Activated CD8-positive, alpha-beta memory T cell treated with anti-CD3 and anti-CD28 coated beads for 24 hours (primary cell): ENCODE results near the gene PYGO2.
"Not testable (repeated sequence)": the region's sequence is repeated elsewhere in the genome, so short reads cannot be mapped to it uniquely, and the experiment has no call there.

ENCODE experiments used
- DNase-seq: peaks from one replicate; pipeline ENCODE4 v3.0.0-alpha.2; 2020

The PYGO2 gene

DNA sequence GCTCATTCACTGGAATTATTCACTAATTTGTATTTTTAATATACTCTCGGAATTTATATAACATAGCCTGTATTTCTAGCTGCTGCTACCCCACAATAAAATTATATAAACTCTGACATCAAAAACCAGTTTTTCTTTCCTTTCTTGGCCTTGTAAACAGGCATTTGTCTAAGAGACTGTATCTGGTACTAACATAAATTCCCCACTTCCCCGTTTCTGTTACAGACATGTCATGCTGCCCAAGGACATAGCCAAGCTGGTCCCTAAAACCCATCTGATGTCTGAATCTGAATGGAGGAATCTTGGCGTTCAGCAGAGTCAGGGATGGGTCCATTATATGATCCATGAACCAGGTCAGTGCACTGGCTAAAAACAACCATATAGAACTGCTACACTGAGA lies 16.2 kb upstream of the PYGO2 start:
- not testable (repeated sequence) for DNase-seq

- DNase-seq, result peak; percentile 89
Observed at GRCh38 chr1:154975409-154976059, 14.0 kb upstream of the PYGO2 start.

DNA sequence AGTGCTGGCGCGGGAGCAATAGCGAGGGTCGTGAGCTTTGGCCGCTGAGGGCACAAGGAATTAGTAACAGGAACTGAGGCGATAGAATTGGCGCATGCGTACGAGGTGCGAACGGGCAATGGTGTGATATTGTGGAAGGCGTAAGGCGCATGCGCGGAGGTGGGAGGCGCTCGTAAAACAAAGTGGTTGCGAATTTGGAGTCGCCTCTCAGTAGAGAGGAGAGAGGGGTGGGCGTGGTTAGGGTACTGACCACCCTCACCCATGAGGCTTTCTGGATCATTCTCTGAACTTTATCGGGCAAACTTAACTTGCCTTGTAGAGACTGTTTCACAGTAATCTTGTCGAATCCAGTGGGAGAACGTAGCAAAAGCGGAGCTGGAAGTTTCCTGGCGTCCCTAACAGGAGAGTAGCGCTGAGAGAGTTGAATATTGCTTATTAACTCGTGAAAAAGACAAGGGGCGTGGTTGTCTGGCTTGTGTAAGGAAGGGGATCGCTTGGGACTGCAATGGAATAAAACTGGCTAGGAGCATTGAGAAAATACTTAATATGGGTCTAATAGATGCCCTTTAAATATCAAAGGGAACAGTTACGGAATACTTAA lies 13.3 kb upstream of the PYGO2 start:
- DNase-seq, result peak; percentile 97

DNA sequence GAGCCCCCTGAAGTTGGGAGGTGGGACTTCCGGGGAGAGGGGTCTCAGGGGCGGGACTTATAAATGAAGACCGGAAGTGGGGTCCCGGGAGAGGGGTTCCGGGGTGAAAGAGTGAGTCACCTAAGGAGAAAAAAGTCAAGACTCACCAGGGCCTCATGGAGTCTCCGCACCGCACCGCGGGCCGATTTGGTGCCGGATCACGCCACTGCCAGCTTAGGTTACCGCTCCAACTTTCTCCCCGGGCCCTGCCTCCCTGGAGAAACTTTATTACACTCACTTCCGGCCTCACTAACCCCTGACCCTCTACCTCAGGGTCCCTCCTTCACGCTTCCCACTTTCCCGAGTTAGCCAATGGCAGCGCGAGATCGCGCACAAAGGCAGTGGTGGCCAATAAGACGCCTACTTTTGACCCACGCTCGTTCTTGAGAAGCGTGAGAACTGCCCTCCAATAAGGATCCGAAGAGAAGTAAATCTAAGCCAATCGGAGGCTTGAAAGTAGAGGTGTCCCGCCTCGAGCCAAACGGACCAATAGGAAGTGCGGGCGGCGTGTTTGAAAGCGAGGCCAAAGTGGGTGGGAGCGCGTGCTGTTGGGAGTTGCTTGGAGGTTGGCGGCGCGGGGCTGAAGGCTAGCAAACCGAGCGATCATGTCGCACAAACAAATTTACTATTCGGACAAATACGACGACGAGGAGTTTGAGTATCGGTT lies 12.7 kb upstream of the PYGO2 start, which contains the start of gene CKS1B:
Gene CKS1B (plus strand): TSS at position 580 of the 706 bp plus-strand sequence. CDS start 65 bp downstream, at position 645.
- peak; percentile 92 for DNase-seq

DNA sequence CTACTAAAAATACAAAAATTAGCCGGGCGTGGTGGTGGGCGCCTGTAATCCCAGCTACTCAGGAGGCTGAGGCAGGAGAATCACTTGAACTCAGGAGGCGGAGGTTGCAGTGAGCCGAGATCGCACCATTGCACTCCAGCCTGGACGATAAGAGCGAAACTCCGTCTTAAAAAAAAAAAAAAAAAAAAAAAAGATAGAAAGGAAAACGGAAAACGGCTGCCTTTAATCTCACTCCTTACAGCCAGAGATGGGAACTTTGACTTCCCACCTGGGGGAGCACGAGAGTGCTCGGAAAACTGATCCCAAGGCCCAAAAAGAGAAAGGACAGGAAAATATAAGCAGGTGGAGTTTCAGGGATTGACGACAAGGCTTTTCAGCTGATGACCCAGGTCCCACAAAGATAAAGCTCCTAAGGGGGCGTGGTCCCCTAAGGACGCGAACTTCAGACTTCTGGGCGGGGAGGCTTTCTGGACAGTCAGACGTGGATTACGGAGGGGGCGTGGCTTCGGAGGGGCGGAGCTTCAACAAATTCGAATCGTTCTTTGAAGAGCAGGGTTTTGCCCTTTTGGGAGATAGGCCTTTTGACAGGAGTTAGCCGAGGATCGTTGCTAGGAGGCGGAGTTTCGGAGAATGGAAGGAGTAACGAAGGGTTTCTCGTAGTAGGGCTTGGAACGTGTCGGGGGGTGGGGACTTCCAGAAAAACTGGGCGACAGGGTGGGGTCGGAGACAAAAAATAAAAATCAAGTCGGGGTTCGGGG lies 11.9 kb upstream of the PYGO2 start:
- DNase-seq, result peak; percentile 95

DNA sequence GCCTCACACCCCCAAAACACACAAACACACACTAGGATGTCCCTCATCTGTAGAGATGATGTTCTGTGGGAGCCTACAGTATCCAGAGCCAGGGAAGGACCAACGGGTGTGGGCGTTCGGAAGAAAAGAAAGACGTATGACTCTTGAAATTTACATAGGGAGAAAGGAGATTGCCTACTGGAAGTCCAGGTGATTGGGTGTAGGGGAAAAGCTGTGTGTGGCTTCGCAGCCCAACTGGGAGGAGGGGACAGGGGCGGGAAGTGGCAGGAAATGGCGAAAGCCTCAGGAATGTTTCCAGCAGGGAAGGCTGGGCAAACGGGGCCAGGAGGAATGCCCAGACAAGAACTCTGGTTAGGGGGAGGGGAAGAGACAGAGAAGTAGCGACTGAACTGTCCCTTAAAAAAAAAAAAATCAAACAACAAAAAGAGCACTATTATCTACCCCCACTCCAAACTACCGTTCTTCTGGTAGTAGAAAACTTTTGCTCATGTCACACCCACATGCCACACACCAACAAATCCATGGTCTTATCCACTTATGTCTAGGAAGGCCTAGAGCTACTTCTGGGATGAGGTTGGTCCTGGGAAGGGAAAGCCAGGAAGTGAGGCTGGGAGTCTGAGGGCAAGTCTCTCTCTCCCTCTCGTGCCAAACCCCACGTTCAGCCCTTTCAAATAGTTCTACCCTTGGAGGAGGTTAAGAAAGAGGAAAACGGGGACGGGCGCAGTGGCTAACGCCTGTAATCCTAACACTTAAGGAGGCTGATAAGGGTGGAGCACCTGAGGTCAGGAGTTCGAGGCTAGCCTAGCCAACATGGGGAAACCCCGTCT lies 11.1 kb upstream of the PYGO2 start:
- no peak for DNase-seq

- no peak for DNase-seq
Observed at GRCh38 chr1:154972213-154972516, 10.6 kb upstream of the PYGO2 start.

DNA sequence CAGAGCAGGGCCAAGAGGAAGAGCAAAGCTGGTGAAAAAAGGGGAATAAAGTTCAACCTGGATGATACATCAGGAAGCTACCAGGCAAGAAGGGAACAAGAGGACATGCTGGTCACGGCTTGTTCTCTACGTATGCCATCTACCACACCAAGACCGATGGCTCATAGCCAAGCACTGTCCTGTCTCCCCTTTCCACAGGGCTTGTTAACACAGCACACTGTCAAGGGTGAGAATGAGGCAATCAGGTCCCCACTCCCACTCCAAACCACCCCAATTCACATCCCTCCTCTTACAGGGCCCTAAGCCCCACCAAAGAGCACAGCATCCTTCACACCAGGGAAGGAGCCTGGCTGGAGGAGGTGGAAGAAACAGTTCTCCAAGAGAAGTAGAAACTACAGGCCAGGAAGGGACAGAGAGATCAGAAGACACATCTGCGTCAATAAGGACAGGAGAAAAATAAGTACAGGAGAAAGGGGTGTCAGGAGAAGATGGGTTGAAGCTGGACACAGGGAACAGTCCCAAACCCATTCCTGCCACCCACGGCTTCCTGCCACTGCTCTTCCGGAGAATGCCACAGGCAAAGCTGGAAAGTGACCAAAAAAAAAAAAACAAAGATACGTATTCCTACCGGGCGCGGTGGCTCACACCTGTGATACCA lies 9.9 kb upstream of the PYGO2 start:
- DNase-seq, result no peak

DNA sequence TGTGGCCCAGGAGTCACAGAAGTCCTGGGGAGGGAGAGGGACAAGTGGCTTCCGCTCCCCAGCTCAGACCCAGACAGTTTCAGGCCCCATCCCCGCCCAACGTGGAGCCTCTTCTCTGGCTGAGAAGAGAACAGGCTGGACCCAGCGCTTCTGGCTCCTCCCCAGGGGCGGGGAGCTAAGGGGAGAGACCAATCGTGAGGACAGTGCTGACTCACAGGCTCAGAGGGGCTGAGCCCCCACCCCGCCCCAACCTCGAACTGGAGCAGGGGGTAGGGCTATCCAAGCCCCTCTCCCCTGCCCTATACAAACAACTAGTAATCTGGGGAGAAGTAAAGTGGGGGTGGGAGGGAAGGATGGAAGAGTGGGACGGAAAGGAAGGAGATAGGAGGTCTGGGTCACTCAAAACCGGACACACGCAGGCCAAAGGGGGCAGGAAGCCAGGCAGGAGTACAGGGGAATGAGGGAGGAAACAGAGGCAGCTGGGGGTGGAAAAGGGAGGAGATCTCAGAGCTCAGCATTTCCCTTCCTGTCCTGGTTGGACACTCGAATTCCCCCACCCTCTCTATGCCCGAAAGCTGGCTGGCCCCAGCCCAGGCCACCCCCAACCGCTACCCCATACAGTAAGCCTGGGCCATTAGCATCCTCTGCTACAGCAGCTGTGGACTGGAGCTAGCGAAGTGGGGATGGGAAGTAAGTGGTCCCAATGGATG lies 9.2 kb upstream of the PYGO2 start, which contains the start of gene SHC1:
Gene SHC1 (minus strand): TSS at position 117 of the 710 bp plus-strand sequence. CDS start 221 bp downstream, outside the sequence.
- no peak for DNase-seq

DNA sequence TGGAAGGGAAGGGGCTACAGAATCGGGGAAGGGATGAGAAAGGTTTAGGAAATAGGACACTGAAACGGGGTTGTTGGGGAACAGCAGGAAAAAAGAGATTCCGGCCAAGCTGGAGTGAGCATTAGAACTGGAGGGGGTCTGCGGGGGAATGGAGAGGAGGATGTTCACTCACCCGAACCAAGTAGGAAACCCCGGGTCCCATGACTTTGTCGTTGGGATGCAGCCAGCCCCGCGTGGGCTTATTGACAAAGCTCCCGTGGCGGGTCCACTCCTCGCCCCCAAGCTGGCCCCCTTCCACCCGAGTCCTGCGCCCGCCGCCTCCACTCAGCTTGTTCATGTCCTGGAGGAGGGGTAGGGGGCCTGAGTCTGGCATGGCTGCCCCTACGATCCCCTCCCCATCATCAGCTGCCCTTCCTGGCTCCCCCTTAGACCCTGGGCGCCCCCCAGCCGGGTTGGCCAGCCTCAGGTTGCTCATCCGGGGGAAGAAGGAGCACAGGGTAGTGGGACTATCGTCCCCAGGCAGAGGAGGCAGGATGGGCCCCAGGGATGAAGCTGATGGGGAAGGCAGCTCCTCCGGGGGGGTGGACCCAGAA lies 8.4 kb upstream of the PYGO2 start:
- DNase-seq, result no peak

DNA sequence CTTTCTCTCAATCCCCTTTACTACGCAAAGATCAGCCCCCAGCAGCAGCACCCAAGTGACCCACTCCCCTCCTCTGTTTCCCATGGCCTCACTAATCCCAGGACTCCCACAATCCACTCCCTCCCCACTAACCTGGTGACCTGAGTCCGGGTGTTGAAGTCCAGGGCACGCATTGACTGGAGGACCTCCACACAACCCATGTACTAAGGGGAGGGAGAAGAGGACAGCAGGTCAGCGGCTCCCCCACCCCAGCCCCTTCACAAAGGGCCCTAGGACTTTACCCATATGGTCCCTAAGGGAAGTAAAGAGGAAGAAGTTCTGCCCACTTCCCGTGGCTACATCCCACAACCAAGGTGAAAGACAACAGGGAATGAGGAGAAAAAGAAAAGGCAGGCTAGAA lies 7.7 kb upstream of the PYGO2 start:
- no peak for DNase-seq

DNA sequence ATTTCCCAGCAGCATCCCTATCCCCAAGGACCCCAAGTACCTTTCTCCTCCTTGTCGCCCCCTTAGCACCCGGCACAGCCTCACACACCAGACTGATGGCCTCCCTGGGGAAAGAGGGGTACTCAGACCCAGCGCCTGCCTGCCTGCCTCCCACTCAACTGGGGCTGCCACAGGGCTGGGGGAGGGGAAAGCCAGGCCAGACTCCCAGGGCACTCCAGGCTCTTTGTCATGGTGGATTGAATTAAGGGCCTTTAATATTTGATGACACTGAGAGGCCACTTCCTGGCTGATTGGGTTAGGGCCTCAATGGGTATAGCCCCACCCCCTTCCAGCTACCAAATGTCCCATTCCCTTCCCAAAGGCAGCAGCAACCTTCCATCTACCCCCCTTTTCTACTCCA lies 7.1 kb upstream of the PYGO2 start:
- DNase-seq, result no peak

- no peak for DNase-seq
Observed at GRCh38 chr1:154967331-154967950, 5.9 kb upstream of the PYGO2 start.

DNA sequence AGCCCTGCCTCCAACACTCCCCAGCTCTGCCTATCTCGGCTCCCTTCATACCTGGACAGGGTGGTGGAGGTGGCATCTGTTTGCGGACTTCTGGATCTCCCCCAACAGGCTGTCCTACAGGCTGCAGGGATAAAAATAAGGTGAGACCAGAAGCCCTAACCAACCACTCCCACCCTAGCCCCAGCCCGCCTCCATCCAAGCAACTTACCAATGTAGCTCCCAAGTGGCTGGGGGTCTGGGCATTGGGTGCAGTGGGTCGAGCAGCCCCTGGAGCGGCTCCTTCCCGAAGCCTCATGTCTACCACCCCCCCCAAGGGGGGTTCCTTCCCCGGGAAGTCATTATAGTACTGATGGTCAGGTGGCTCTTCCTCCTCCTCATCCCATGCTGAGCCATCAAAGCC lies 4.5 kb upstream of the PYGO2 start:
- no peak for DNase-seq

GRCh38 chr1:154964359-154964758 lies 2.8 kb upstream of the PYGO2 start:
- no peak for DNase-seq

GRCh38 chr1:154963643-154964042 lies 2.1 kb upstream of the PYGO2 start:
- no peak for DNase-seq

GRCh38 chr1:154962795-154963330 lies 1.3 kb upstream of the PYGO2 start:
- no peak for DNase-seq

DNA sequence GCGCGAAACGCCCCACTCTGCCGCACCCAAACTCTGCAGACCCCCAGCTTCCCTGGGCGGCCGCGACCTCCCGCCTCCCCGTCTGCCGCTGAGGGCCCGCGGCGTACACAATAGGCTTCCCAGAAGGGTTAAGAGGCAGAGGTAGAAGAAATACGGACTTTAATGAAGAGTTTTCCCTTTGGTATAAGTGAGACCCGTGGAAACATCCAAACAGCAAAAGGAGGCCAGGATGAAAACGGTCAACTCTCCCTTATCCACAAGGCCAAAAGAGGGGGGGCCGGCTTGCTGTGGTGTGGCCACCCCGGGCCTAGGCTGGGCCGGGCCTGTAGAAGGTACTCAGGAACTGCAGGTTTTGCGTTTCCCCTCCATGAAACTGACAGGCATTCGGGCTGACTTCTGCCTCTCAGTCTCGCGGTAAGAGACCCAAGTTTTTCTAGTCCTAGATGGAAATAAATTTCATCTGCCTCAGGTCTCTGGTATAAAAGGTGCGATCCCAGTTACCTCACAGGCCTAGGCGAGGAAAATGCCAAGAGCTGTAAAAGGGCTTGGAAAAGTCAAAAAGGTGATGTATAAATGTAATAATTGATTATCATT lies 671 bp upstream of the PYGO2 start:
- no peak for DNase-seq

- no peak for DNase-seq
Observed at GRCh38 chr1:154960446-154961136, 991 bp downstream of the PYGO2 start.
